ENCODE data around the gene SRSF3. TPM values are rescaled to one million over a fixed set of nuclear protein-coding genes. Genes with fewer than 3 reads are reported as not detected.
A peak's percentile ranks its signal among the peaks of the same experiment; 100 is the strongest.

Gene SRSF3
- total RNA-seq, 3 donors from 2014 or later = 163 to 425 (median 276) TPM

DNA sequence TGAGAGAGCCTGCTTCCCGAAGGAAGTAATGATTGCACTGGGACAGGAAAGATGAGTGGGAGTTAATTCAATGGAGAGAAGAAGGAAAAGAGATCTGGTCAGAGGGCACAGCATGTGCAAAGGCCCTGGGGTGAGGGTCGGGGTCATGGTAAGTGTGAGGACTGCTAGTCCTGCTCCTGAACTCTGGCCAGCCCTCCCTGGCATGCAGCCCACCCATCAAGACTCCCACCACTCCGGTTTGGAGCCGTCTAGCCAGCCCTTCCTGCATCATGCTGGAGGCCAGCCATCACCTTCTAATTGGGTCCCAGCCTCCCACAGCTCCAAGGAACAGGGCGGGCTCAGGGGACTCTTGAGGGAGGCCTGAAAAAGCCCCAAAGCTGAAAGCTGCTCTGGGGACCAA lies 42.1 kb downstream of the SRSF3 start:
- no peaks in the 10 kb centered on the region for H3K9me3 ChIP-seq
- H3K36me3 ChIP-seq = no peaks in the 10 kb centered on the region
- no peak for DNase-seq (ENCODE audit: low spot score in 2 of 2)
- H3K27ac ChIP-seq = no peak overlapping the region
- no peaks in the 10 kb centered on the region for H3K27me3 ChIP-seq
- no peak overlapping the region for H3K4me3 ChIP-seq
- no peak for TF ChIP-seq POLR2A (IDR thresholded peaks at IDR 0.05)
- no peak for TF ChIP-seq POLR2AphosphoS5 (IDR thresholded peaks at IDR 0.05)
- TF ChIP-seq, protein P1, sequence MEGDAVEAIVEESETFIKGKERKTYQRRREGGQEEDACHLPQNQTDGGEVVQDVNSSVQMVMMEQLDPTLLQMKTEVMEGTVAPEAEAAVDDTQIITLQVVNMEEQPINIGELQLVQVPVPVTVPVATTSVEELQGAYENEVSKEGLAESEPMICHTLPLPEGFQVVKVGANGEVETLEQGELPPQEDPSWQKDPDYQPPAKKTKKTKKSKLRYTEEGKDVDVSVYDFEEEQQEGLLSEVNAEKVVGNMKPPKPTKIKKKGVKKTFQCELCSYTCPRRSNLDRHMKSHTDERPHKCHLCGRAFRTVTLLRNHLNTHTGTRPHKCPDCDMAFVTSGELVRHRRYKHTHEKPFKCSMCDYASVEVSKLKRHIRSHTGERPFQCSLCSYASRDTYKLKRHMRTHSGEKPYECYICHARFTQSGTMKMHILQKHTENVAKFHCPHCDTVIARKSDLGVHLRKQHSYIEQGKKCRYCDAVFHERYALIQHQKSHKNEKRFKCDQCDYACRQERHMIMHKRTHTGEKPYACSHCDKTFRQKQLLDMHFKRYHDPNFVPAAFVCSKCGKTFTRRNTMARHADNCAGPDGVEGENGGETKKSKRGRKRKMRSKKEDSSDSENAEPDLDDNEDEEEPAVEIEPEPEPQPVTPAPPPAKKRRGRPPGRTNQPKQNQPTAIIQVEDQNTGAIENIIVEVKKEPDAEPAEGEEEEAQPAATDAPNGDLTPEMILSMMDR (IDR thresholded peaks at IDR 0.05) = no peak
- peaks cover 0 to 7% of the 10 kb centered on the region in 2 donors for H3K4me1 ChIP-seq
- intact Hi-C loops (cut with DNase I; ENCODE audit: low total_unique reads) = loop anchor here (10.0 kb wide), 1 partner anchor 119 kb away; no protein-coding TSS in a partner anchor

GRCh38 chr6:36636687-36637418 lies 42.7 kb downstream of the SRSF3 start:
- H3K4me3 ChIP-seq = no peak overlapping the region
- intact Hi-C loops (cut with DNase I; ENCODE audit: low total_unique reads) = loop anchor here (10.0 kb wide), 1 partner anchor 118 kb away; no protein-coding TSS in a partner anchor
- DNase-seq (ENCODE audit: low spot score in 2 of 2) = no peak
- TF ChIP-seq POLR2AphosphoS5 (IDR thresholded peaks at IDR 0.05) (no peak), POLR2A (IDR thresholded peaks at IDR 0.05) (no peak)
- TF ChIP-seq, protein P1 (IDR thresholded peaks at IDR 0.05) = no peak
- no peaks in the 10 kb centered on the region for H3K9me3 ChIP-seq
- no peaks in the 10 kb centered on the region for H3K36me3 ChIP-seq
- peaks cover 0 to 7% of the 10 kb centered on the region in 2 donors for H3K4me1 ChIP-seq
- no peaks in the 10 kb centered on the region for H3K27me3 ChIP-seq
- no peak overlapping the region for H3K27ac ChIP-seq

DNA sequence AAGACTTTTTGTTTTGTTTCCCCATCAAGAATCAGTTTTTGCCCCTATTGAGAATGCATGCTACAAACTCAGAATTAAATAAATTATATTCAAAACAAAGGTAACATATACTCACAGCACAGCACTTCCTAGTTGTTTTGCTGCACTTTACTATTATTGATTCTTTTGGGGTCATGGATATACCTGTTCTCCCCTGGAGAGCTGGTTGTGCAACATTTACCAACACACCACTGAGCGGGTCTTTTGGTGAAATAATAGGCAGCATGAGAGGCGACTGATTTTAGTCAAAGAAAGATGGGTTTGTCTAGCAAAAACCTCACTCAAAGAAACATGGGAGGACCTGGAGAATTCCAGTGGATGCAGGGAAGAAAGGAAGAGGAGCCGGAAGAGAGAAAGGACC lies 44.4 kb downstream of the SRSF3 start:
- Histone ChIP-seq H3K27ac (no peak overlapping the region), H3K4me3 (no peak overlapping the region), H3K27me3 (no peaks in the 10 kb centered on the region), H3K9me3 (no peaks in the 10 kb centered on the region), H3K36me3 (no peaks in the 10 kb centered on the region), H3K4me1 (peaks cover 0 to 11% of the 10 kb centered on the region in 2 donors)
- intact Hi-C loops (cut with DNase I; ENCODE audit: low total_unique reads) = loop anchor here (10.0 kb wide), 1 partner anchor 116 kb away; no protein-coding TSS in a partner anchor
- no peak for DNase-seq (ENCODE audit: low spot score in 2 of 2)
- TF ChIP-seq POLR2A (IDR thresholded peaks at IDR 0.05) (no peak), POLR2AphosphoS5 (IDR thresholded peaks at IDR 0.05) (no peak)
- TF ChIP-seq, protein P1 (IDR thresholded peaks at IDR 0.05) = no peak

DNA sequence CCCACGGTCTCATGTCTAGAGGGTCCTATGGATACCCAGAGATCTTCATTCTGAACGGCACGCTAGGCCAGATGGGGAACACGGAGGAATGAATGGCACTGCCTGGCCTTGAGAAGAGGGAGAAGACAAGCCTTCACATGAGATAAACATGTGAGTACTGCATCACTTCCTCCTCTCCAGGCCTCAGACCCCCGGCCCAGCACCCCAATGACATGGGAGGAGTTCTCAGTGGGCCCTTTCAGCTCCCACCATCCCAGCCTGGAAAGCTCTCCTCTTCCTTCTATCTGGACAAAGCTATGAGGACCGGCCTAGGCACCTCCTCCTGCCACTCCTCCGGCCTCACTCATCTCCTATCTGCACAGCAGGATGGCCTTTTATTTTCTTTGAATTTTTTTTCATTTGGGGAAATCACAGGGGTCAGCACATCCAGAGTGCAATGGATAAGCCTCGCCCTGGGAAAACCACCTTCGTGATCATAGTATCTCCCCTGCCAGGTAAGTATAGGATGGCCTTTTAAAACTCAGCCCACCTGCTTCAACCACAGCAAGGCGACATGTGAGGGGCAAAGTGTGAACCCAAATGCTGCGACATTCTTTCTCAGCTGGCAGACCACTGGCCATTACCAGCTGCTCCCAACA lies 45.1 kb downstream of the SRSF3 start:
- Histone ChIP-seq H3K27ac (no peak overlapping the region), H3K9me3 (no peaks in the 10 kb centered on the region), H3K4me1 (peaks cover 0 to 12% of the 10 kb centered on the region in 2 donors), H3K36me3 (no peaks in the 10 kb centered on the region), H3K4me3 (no peak overlapping the region), H3K27me3 (no peaks in the 10 kb centered on the region)
- intact Hi-C loops (cut with DNase I; ENCODE audit: low total_unique reads) = loop anchor here (10.0 kb wide), 1 partner anchor 116 kb away; no protein-coding TSS in a partner anchor
- TF ChIP-seq, protein P1 (IDR thresholded peaks at IDR 0.05) = no peak
- TF ChIP-seq POLR2A (IDR thresholded peaks at IDR 0.05) (no peak), POLR2AphosphoS5 (IDR thresholded peaks at IDR 0.05) (no peak)
- DNase-seq (ENCODE audit: low spot score in 2 of 2) = no peak

DNA sequence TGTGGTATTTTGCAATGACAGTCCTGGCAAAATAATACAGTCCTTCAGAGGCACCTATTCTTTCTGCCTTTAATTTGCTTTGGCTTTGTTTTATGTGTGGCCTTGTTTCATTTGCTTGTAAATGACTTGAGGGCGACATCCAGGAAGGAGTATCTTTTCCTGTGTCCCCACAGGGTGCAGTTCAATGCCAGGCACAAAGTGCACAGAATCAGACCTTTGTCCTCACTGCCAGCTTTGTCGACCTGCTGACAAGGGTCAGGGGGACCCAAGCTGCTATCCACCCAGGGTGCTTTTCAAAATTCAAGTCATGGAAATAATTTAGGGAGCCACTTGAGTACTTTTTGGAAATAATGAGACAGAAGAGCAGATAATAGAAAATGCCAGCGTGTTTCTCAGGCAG lies 47.4 kb downstream of the SRSF3 start:
- Histone ChIP-seq H3K27me3 (no peaks in the 10 kb centered on the region), H3K36me3 (no peaks in the 10 kb centered on the region), H3K9me3 (no peaks in the 10 kb centered on the region), H3K4me1 (peaks cover 0 to 11% of the 10 kb centered on the region in 2 donors), H3K4me3 (no peak overlapping the region), H3K27ac (peak overlapping the region in 1 of 2 donors; percentile 50)
- DNase-seq (ENCODE audit: low spot score in 2 of 2) = no peak
- intact Hi-C loops (cut with DNase I; ENCODE audit: low total_unique reads) = no loop called here
- TF ChIP-seq POLR2A (IDR thresholded peaks at IDR 0.05) (no peak), POLR2AphosphoS5 (IDR thresholded peaks at IDR 0.05) (no peak)
- TF ChIP-seq, protein P1 (IDR thresholded peaks at IDR 0.05) = no peak

All from breast epithelium (tissue), 4 donors.